Upper lobe of left lung (tissue), 4 donors: ENCODE measurements around the gene FN3K.

Experiments used
- POLR2A ChIP-seq, 4 donors: fragments of 450-650 bp; IDR thresholded peaks; one replicate each; pipeline ENCODE4 v1.5.1; 2016 to 2017; ENCODE audit warnings: antibody characterized with exemption in 4 of 4, mild to moderate bottlenecking in 2 of 4
- TF ChIP-seq, protein P1 (sequence below), 6 experiments: fragments of 450-650 bp in 4 of 6; fragments of 200-600 bp in 2 of 6; sonication (generic) in 2 of 6; IDR thresholded peaks; one replicate each; pipeline ENCODE4 v1.5.1; 2016 to 2019; ENCODE audit warnings: antibody characterized with exemption in 6 of 6

DNA sequence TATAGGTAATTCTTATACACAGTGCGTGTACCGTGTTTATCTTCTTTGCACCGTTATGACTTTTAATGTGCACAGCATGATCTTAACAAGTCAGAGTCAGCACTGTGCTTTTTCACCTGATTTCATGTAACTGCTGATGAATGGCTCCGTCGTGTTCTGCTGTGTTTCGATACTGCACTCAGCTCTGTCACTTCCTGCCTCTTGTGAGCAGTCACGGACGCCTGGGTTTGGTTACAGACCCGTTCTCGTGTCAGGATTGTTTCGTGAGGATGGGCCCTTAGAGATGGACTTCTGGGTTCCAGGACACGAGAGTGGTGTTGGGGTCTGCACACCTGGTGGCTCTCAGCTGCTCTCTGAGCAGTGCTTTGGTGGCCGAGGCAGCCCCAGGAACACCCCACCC, 41.0 kb downstream of the FN3K start:
- TF ChIP-seq, protein P1, sequence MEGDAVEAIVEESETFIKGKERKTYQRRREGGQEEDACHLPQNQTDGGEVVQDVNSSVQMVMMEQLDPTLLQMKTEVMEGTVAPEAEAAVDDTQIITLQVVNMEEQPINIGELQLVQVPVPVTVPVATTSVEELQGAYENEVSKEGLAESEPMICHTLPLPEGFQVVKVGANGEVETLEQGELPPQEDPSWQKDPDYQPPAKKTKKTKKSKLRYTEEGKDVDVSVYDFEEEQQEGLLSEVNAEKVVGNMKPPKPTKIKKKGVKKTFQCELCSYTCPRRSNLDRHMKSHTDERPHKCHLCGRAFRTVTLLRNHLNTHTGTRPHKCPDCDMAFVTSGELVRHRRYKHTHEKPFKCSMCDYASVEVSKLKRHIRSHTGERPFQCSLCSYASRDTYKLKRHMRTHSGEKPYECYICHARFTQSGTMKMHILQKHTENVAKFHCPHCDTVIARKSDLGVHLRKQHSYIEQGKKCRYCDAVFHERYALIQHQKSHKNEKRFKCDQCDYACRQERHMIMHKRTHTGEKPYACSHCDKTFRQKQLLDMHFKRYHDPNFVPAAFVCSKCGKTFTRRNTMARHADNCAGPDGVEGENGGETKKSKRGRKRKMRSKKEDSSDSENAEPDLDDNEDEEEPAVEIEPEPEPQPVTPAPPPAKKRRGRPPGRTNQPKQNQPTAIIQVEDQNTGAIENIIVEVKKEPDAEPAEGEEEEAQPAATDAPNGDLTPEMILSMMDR (IDR thresholded peaks at IDR 0.05) = no peak
- no peak for TF ChIP-seq POLR2A (IDR thresholded peaks at IDR 0.05)
